HL-60 (cell line): ENCODE results near the gene CDH2.
"Not testable (repeated sequence)": the region's sequence is repeated elsewhere in the genome, so short reads cannot be mapped to it uniquely, and the experiment has no call there.

ENCODE experiments used
- DNase-seq, 2 experiments: peaks; one replicate each; pipeline ENCODE4 v3.0.0-alpha.2; 2010 to 2020; ENCODE audit warnings: low read depth in 1 of 2, low spot score in 1 of 2
- H3K27ac ChIP-seq: fragments of 250-450 bp; sonication (Bioruptor Pico); replicated peaks from 2 replicates; pipeline ENCODE4 v1.5.1; 2020; ENCODE audit warnings: mild to moderate bottlenecking, moderate library complexity
- H3K27me3 ChIP-seq: fragments of 250-450 bp; sonication (Bioruptor Pico); 2 replicates; pipeline ENCODE4 v1.5.1; 2021; ENCODE audit warnings: mild to moderate bottlenecking, moderate library complexity; ENCODE audit not compliant: insufficient read depth, poor library complexity, severe bottlenecking
- H3K4me3 ChIP-seq: replicated peaks from 2 replicates; pipeline ENCODE4 v1.5.1; 2011; ENCODE audit warnings: mild to moderate bottlenecking, control low read depth, low read length; ENCODE audit not compliant: insufficient read depth
- CTCF ChIP-seq: IDR thresholded peaks from one replicate; pipeline ENCODE4 v1.5.1; 2011; ENCODE audit warnings: low read length, control low read depth, inconsistent platforms; ENCODE audit not compliant: insufficient read depth
- GABPA ChIP-seq: IDR thresholded peaks from 2 replicates; pipeline ENCODE4 v1.6.1; 2012; ENCODE audit warnings: low read depth
- POLR2AphosphoS5 ChIP-seq: IDR thresholded peaks from 2 replicates; pipeline ENCODE4 v1.6.1; 2012; ENCODE audit warnings: low read depth
- REST ChIP-seq: IDR thresholded peaks from 2 replicates; pipeline ENCODE4 v1.6.1; 2012; ENCODE audit warnings: low read depth; ENCODE audit not compliant: insufficient replicate concordance
- SPI1 ChIP-seq: IDR thresholded peaks from 2 replicates; pipeline ENCODE4 v1.6.1; 2012; ENCODE audit warnings: low read depth, mild to moderate bottlenecking, borderline replicate concordance

The CDH2 gene

GRCh38 chr18:27921392-27921791 lies 255.5 kb downstream of the CDH2 start:
- DNase-seq: no peak
- TF ChIP-seq CTCF: no peak
- no peak for TF ChIP-seq REST
- no peak for TF ChIP-seq SPI1
- no peak for TF ChIP-seq POLR2AphosphoS5
- TF ChIP-seq GABPA: no peak
- no peak overlapping the region for H3K4me3 ChIP-seq
- no peak overlapping the region for H3K27ac ChIP-seq
- no peaks in the 10 kb centered on the region for H3K27me3 ChIP-seq

GRCh38 chr18:27920836-27921235 lies 256.1 kb downstream of the CDH2 start:
- Histone ChIP-seq H3K27me3 (no peaks in the 10 kb centered on the region), H3K27ac (no peak overlapping the region), H3K4me3 (no peak overlapping the region)
- DNase-seq: no peak
- TF ChIP-seq REST (no peak), GABPA (no peak), POLR2AphosphoS5 (no peak), CTCF (no peak), SPI1 (no peak)

- H3K27me3 ChIP-seq, DNase-seq: not testable (repeated sequence)
These were observed 270.7 kb downstream of the CDH2 start for GRCh38 chr18:27906189-27906588.

GRCh38 chr18:27903906-27904305 lies 273.0 kb downstream of the CDH2 start:
- TF ChIP-seq REST (no peak), CTCF (no peak), GABPA (no peak), POLR2AphosphoS5 (no peak), SPI1 (no peak)
- no peak overlapping the region for H3K27ac ChIP-seq
- no peak overlapping the region for H3K4me3 ChIP-seq
- no peaks in the 10 kb centered on the region for H3K27me3 ChIP-seq
- no peak for DNase-seq

More at GRCh38 chr18:27906189-27906588, 270.7 kb downstream of the CDH2 start:
- H3K4me3 ChIP-seq, H3K27ac ChIP-seq: not testable (repeated sequence)
